Measurements from ENCODE around the gene PFKM. TPM values are rescaled to one million over a fixed set of nuclear protein-coding genes. Genes with fewer than 3 reads are reported as not detected.
"Not testable (repeated sequence)": the region's sequence is repeated elsewhere in the genome, so short reads cannot be mapped to it uniquely, and the experiment has no call there.

Gene PFKM
- total and polyA plus RNA-seq, 2 experiments from 2014 or later = 28.8 to 41.1 TPM

DNA sequence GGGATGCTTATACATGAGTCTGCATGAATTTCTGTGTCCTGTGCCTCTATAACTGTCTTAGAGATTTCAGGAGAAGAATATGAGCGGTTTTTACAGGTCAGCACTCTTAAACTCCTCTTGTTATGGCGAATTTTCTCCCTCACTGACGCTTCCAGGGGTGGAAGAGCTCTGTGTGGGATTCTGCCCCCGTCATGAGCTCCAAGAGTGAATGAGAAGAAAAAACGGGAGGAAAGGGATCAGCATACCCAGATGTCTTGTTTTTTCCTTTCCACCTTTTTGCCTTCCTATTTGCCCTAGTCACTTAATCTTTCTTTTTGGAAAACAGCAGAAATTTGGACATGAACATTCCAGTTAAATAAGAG, 651 bp downstream of the PFKM start:
- Histone ChIP-seq H3K9me3 (ENCODE audit: low read depth) (no peaks in the 10 kb centered on the region), H3K27me3 (replicated peaks; ENCODE audit: insufficient read depth) (no peaks in the 10 kb centered on the region), H3K27ac (peak overlapping the region; percentile 38), H3K4me1 (ENCODE audit: insufficient read depth) (peaks cover 5% of the 10 kb centered on the region; the same call in 1 of the 2 replicates), H2AFZ (peak overlapping the region; percentile 85), H3F3A (ENCODE audit: insufficient read depth) (no peaks in the 10 kb centered on the region), H3K4me3 (peak overlapping the region; percentile 91), H3K4me2 (ENCODE audit: unreplicated experiment) (peak overlapping the region; percentile 76), H3K36me3 (ENCODE audit: low read depth) (no peaks in the 10 kb centered on the region), H3K9me2 (ENCODE audit: insufficient read depth) (no peaks in the 10 kb centered on the region), H3K9ac (peak overlapping the region; percentile 81), H3K79me2 (ENCODE audit: insufficient read depth) (peaks cover 26% of the 10 kb centered on the region), H4K20me1 (ENCODE audit: insufficient read depth) (no peaks in the 10 kb centered on the region)
- in situ Hi-C loops (cut with MboI) = no loop called here
- DNase-seq = no peak
- TF ChIP-seq EZH2phosphoT487 (IDR thresholded peaks at IDR 0.05; ENCODE audit: insufficient read depth, low read depth) (no peak), EZH2 (IDR thresholded peaks at IDR 0.05; ENCODE audit: insufficient read depth, poor library complexity, severe bottlenecking) (no peak)
- WGBS, 2 experiments (ENCODE audit: low coverage in 1 of 2, low lambda C conversion rate in 2 of 2, missing lambda C conversion rate in 2 of 2) = 2 to 3% methylated on average over 5 of the region's 5 CpGs

- Histone ChIP-seq H3K27ac (no peak overlapping the region), H3K9ac (no peak overlapping the region), H3F3A (ENCODE audit: insufficient read depth) (no peaks in the 10 kb centered on the region), H3K4me1 (ENCODE audit: insufficient read depth) (peaks cover 5% of the 10 kb centered on the region; the same call in 1 of the 2 replicates), H3K27me3 (replicated peaks; ENCODE audit: insufficient read depth) (no peaks in the 10 kb centered on the region), H3K4me2 (ENCODE audit: unreplicated experiment) (no peak overlapping the region), H4K20me1 (ENCODE audit: insufficient read depth) (no peaks in the 10 kb centered on the region), H3K9me3 (ENCODE audit: low read depth) (no peaks in the 10 kb centered on the region), H3K79me2 (ENCODE audit: insufficient read depth) (peaks cover 26% of the 10 kb centered on the region), H3K36me3 (ENCODE audit: low read depth) (no peaks in the 10 kb centered on the region; the same call in 1 of the 2 replicates), H3K9me2 (ENCODE audit: insufficient read depth) (no peaks in the 10 kb centered on the region), H3K4me3 (no peak overlapping the region), H2AFZ (no peak overlapping the region)
- WGBS, 2 experiments (ENCODE audit: low coverage in 1 of 2, low lambda C conversion rate in 2 of 2, missing lambda C conversion rate in 2 of 2) = 100% methylated on average over 1 of the region's 1 CpG
- TF ChIP-seq EZH2 (IDR thresholded peaks at IDR 0.05; ENCODE audit: insufficient read depth, poor library complexity, severe bottlenecking) = no peak
- TF ChIP-seq EZH2phosphoT487 (IDR thresholded peaks at IDR 0.05; ENCODE audit: insufficient read depth, low read depth) = no peak
- in situ Hi-C loops (cut with MboI) = no loop called here
- no peak for DNase-seq
Observed at GRCh38 chr12:48121522-48121921, 2.4 kb downstream of the PFKM start.

DNA sequence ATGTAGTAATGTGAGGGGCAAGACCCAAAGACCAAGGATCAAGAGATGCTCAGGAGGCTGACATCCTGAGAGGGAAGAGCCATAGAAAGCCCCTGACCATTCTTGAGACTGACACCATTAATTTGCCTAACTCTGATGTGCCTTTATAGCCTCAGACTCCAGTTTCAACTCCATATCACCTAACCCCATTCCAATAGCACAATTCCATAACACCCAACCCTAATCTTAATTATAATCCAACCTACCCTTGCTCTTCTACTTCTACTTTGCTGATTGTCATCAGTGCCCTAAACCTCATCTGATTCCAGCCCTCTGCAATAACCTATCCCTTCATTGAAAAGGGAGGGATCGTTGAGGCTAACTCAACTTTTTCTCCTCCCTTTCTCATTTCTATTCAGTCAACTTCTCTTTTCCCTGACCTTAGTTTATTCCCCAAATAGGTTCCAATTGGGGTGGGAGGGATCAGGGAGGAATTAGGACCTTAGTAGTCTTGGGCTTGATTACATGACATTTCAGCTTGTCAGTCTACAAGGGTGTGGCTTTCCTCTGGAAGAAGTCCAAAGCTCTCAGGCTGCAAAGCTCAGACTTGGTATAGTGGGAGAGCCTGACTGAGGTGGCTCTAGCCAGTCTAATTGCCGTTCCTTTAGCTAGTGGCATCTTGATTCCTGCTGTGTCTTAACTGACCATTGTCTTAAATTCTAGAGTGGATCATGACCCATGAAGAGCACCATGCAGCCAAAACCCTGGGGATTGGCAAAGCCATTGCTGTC, 3.1 kb downstream of the PFKM start:
- H3K9me2 ChIP-seq (ENCODE audit: insufficient read depth) = no peaks in the 10 kb centered on the region
- no peak overlapping the region for H3K27ac ChIP-seq
- TF ChIP-seq EZH2phosphoT487 (IDR thresholded peaks at IDR 0.05; ENCODE audit: insufficient read depth, low read depth) (no peak), EZH2 (IDR thresholded peaks at IDR 0.05; ENCODE audit: insufficient read depth, poor library complexity, severe bottlenecking) (no peak)
- H3K27me3 ChIP-seq (replicated peaks; ENCODE audit: insufficient read depth) = no peaks in the 10 kb centered on the region
- H3K4me3 ChIP-seq = no peak overlapping the region
- H3K9ac ChIP-seq = no peak overlapping the region
- peaks cover 26% of the 10 kb centered on the region for H3K79me2 ChIP-seq (ENCODE audit: insufficient read depth)
- H3K36me3 ChIP-seq (ENCODE audit: low read depth) = no peaks in the 10 kb centered on the region; the same call in 1 of the 2 replicates
- 92 to 99% methylated on average over 2 of the region's 2 CpGs for WGBS, 2 experiments (ENCODE audit: low coverage in 1 of 2, low lambda C conversion rate in 2 of 2, missing lambda C conversion rate in 2 of 2)
- H4K20me1 ChIP-seq (ENCODE audit: insufficient read depth) = no peaks in the 10 kb centered on the region
- no peak overlapping the region for H3K4me2 ChIP-seq (ENCODE audit: unreplicated experiment)
- DNase-seq = no peak
- peaks cover 5% of the 10 kb centered on the region; the same call in 1 of the 2 replicates for H3K4me1 ChIP-seq (ENCODE audit: insufficient read depth)
- H3F3A ChIP-seq (ENCODE audit: insufficient read depth) = no peaks in the 10 kb centered on the region
- no peaks in the 10 kb centered on the region for H3K9me3 ChIP-seq (ENCODE audit: low read depth)
- in situ Hi-C loops (cut with MboI) = no loop called here
- no peak overlapping the region for H2AFZ ChIP-seq

DNA sequence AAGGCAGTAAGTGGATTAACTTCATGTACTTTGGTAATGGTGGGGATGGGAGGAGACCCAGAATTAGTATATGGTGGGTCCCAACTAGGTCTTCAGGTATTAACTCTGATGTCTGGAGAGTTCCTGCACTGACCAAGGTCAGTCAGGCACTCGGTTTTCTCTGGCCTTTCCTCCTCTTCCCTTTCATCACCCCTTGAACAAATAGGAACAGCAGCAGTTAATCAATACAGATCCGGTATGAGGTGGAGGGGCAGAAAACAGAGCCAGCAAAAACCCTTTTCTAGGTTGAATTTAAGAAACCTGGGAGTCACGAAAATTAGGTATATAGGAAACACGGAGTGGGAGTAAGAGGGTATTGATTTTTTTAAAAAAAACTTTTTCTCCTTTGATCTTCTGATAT, 4.0 kb downstream of the PFKM start:
- Histone ChIP-seq H3K9ac (no peak overlapping the region), H3K4me3 (no peak overlapping the region), H3K9me3 (ENCODE audit: low read depth) (no peaks in the 10 kb centered on the region), H2AFZ (no peak overlapping the region), H3K4me1 (ENCODE audit: insufficient read depth) (peaks cover 5% of the 10 kb centered on the region; the same call in 1 of the 2 replicates), H3K79me2 (ENCODE audit: insufficient read depth) (peaks cover 26% of the 10 kb centered on the region), H3K36me3 (ENCODE audit: low read depth) (no peaks in the 10 kb centered on the region; the same call in 1 of the 2 replicates), H3K27me3 (replicated peaks; ENCODE audit: insufficient read depth) (no peaks in the 10 kb centered on the region), H3F3A (ENCODE audit: insufficient read depth) (no peaks in the 10 kb centered on the region), H3K27ac (no peak overlapping the region), H3K9me2 (ENCODE audit: insufficient read depth) (no peaks in the 10 kb centered on the region), H3K4me2 (ENCODE audit: unreplicated experiment) (no peak overlapping the region), H4K20me1 (ENCODE audit: insufficient read depth) (no peaks in the 10 kb centered on the region)
- WGBS, 2 experiments (ENCODE audit: low coverage in 1 of 2, low lambda C conversion rate in 2 of 2, missing lambda C conversion rate in 2 of 2) = 83 to 92% methylated on average over 4 of the region's 4 CpGs
- no peak for DNase-seq
- in situ Hi-C loops (cut with MboI) = no loop called here
- no peak for TF ChIP-seq EZH2phosphoT487 (IDR thresholded peaks at IDR 0.05; ENCODE audit: insufficient read depth, low read depth)

- H3K27me3 ChIP-seq (replicated peaks; ENCODE audit: insufficient read depth); H3K4me3 ChIP-seq; DNase-seq; in situ Hi-C loops (cut with MboI); H3K9ac ChIP-seq; H3K9me2 ChIP-seq (ENCODE audit: insufficient read depth); H3K36me3 ChIP-seq (ENCODE audit: low read depth); H3K27ac ChIP-seq; H4K20me1 ChIP-seq (ENCODE audit: insufficient read depth); H2AFZ ChIP-seq; H3K4me2 ChIP-seq (ENCODE audit: unreplicated experiment); H3K9me3 ChIP-seq (ENCODE audit: low read depth); H3F3A ChIP-seq (ENCODE audit: insufficient read depth); H3K4me1 ChIP-seq (ENCODE audit: insufficient read depth): not testable (repeated sequence)
- 97 to 99% methylated on average over 3 to 4 of the region's 5 CpGs for WGBS, 2 experiments (ENCODE audit: low coverage in 1 of 2, low lambda C conversion rate in 2 of 2, missing lambda C conversion rate in 2 of 2)
- peaks cover 16% of the 10 kb centered on the region for H3K79me2 ChIP-seq (ENCODE audit: insufficient read depth)
Observed at GRCh38 chr12:48125542-48125941, 6.4 kb downstream of the PFKM start.
